H1 (cell line): Measurements from ENCODE around the gene PIK3R3. TPM values are rescaled to one million over a fixed set of nuclear protein-coding genes. Genes with fewer than 3 reads are reported as not detected.

ENCODE experiments used
- SUZ12 ChIP-seq: fragments of 200-600 bp; sonication (generic); IDR thresholded peaks from 2 replicates; pipeline ENCODE4 v1.6.1; 2012; ENCODE audit warnings: mild to moderate bottlenecking, inconsistent platforms, low read length, moderate library complexity, mixed read lengths
- polyA plus RNA-seq, 7 experiments: library from polyadenylated mRNA; depleted of rRNA in 3 of 7; stranded (reverse) in 5 of 7; unstranded in 2 of 7; fragments of >200 nt in 5 of 7; fragments of 200-250 nt in 2 of 7; gene quantifications; 1 replicate in 5 of 7; 2 replicates in 1 of 7; 4 replicates in 1 of 7; pipeline versions ENCODE4 v1.2.1 to v1.2.3, GENCODE V29; 2011 to 2013; ENCODE audit warnings: missing spikeins in 2 of 7, mixed read lengths in 2 of 7
- total RNA-seq: library from RNA; stranded (reverse); fragmentation: NEBNext Ultra II Directional; extraction: Animal tissue kit (Norgen Biotek cat#: 25700); gene quantifications from 2 replicates; pipeline ENCODE4 v1.2.1, GENCODE V29; 2021

PIK3R3 gene
- total and polyA plus RNA-seq, 2 of the 8 experiments (the other 6 are each of a cell fraction or from before 2014, with no cell fraction given) = 5.3 to 13.6 TPM

DNA sequence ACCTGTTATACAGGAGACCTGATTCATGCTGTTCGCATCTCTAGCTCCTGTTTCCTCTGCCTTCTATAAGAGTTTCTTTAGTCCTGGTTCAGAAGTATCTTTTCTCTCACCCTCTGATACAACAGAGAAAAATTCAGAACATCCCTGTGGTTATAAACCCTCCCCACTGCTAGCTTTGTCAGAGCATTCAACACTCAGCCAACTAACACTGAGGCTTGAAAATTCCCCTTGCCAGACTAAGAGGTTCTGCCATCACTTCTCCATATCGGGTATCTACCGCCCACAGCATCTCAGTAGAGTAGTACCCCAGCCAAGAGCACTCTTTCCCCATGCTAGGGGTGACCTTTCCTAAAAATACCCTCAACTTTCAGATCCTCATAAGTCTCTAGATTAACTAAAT is 19.6 kb upstream of the PIK3R3 start (continued):
- TF ChIP-seq SUZ12 = no peak
